Testis (tissue), 2 donors: Measurements from ENCODE around the gene PEX11B.

Source experiments
- POLR2A ChIP-seq: fragments of 450-650 bp; IDR thresholded peaks from one replicate; pipeline ENCODE4 v1.6.1; 2017; ENCODE audit warnings: antibody characterized with exemption, mild to moderate bottlenecking, moderate library complexity
- TF ChIP-seq, protein P1 (sequence below), 3 experiments: fragments of 450-650 bp in 2 of 3; fragments of 200-600 bp in 1 of 3; sonication (generic) in 1 of 3; IDR thresholded peaks; one replicate each; pipeline ENCODE4 v1.5.1; 2016 to 2019; ENCODE audit warnings: antibody characterized with exemption in 3 of 3, mild to moderate bottlenecking in 2 of 3, moderate library complexity in 1 of 3

DNA sequence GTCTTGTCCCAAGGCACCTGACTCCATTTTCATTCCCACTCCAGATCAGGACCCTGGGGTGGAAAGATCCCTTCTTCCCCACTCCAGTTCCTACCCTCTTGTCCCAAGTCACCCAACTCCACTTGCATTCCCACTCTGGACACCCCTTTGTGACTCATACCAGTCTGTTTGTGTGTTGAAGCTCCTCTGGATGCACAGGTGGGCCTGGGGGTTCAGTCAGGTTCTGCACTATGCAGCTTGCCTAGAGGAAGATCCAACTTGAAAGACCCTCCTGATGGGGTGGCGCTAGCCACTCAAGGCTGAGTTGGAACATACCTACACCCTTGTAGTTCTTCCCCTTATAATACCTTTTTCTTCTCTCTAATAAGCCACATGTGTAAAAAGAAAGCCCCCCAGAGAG is 23.0 kb downstream of the PEX11B start:
- TF ChIP-seq, protein P1, sequence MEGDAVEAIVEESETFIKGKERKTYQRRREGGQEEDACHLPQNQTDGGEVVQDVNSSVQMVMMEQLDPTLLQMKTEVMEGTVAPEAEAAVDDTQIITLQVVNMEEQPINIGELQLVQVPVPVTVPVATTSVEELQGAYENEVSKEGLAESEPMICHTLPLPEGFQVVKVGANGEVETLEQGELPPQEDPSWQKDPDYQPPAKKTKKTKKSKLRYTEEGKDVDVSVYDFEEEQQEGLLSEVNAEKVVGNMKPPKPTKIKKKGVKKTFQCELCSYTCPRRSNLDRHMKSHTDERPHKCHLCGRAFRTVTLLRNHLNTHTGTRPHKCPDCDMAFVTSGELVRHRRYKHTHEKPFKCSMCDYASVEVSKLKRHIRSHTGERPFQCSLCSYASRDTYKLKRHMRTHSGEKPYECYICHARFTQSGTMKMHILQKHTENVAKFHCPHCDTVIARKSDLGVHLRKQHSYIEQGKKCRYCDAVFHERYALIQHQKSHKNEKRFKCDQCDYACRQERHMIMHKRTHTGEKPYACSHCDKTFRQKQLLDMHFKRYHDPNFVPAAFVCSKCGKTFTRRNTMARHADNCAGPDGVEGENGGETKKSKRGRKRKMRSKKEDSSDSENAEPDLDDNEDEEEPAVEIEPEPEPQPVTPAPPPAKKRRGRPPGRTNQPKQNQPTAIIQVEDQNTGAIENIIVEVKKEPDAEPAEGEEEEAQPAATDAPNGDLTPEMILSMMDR (IDR thresholded peaks at IDR 0.05), result no peak
- no peak for TF ChIP-seq POLR2A
